Nephron (organoid): Measurements from ENCODE around the gene VAC14.

Experiments used
- H3K27ac Mint-ChIP-seq, 3 experiments: 2 replicates each; pipeline ENCODE4 v1.8.0; 2020; ENCODE audit warnings: mixed read lengths in 3 of 3, mild to moderate bottlenecking in 2 of 3, moderate library complexity in 1 of 3
- H3K27me3 Mint-ChIP-seq: 2 replicates; pipeline ENCODE4 v1.8.0; 2021; ENCODE audit warnings: low read depth, mild to moderate bottlenecking, moderate library complexity, mixed read lengths
- H3K36me3 Mint-ChIP-seq: 2 replicates; pipeline ENCODE4 v1.8.0; 2020; ENCODE audit warnings: low read depth, mixed read lengths
- H3K4me1 Mint-ChIP-seq: 2 replicates; pipeline ENCODE4 v1.8.0; 2020; ENCODE audit warnings: mixed read lengths
- H3K4me3 Mint-ChIP-seq, 3 experiments: 2 replicates each; pipeline ENCODE4 v1.8.0; 2020; ENCODE audit warnings: mild to moderate bottlenecking in 3 of 3, mixed read lengths in 3 of 3, moderate library complexity in 2 of 3
- H3K9me3 Mint-ChIP-seq: 2 replicates; pipeline ENCODE4 v1.8.0; 2020; ENCODE audit warnings: mixed read lengths
- CTCF ChIP-seq, 3 experiments: fragments of 200-600 bp; sonication (generic); IDR thresholded peaks; one replicate each; pipeline ENCODE4 v1.5.0; 2021; ENCODE audit warnings: antibody characterized with exemption in 3 of 3; ENCODE audit not compliant: unreplicated experiment in 3 of 3

VAC14 gene

GRCh38 chr16:70737377-70738082, 63.4 kb downstream of the VAC14 start:
- no peak for TF ChIP-seq CTCF (IDR thresholded peaks at IDR 0.05; ENCODE audit: unreplicated experiment in 3 of 3)
- H3K27ac Mint-ChIP-seq, result peak overlapping the region; percentile 86 to 99 (median 92)
- H3K36me3 Mint-ChIP-seq, result peaks cover 5% of the 10 kb centered on the region
- H3K9me3 Mint-ChIP-seq, result no peaks in the 10 kb centered on the region
- peaks cover 79% of the 10 kb centered on the region for H3K4me1 Mint-ChIP-seq
- H3K4me3 Mint-ChIP-seq, result peak overlapping the region in 2 of 3 experiments; percentile 26 to 53
- H3K27me3 Mint-ChIP-seq, result peaks cover under 1% of the 10 kb centered on the region

- H3K36me3 Mint-ChIP-seq, result peaks cover 7% of the 10 kb centered on the region
- peaks cover 84% of the 10 kb centered on the region for H3K4me1 Mint-ChIP-seq
- peak overlapping the region; percentile 86 to 99 (median 97) for H3K27ac Mint-ChIP-seq
- H3K27me3 Mint-ChIP-seq, result peaks cover 4% of the 10 kb centered on the region
- no peak for TF ChIP-seq CTCF (IDR thresholded peaks at IDR 0.05; ENCODE audit: unreplicated experiment in 3 of 3)
- H3K9me3 Mint-ChIP-seq, result no peaks in the 10 kb centered on the region
- peak overlapping the region in 1 of 3 experiments; percentile 13 for H3K4me3 Mint-ChIP-seq
Measured at GRCh38 chr16:70736465-70737376, 64.2 kb downstream of the VAC14 start.

- peaks cover 4% of the 10 kb centered on the region for H3K27me3 Mint-ChIP-seq
Measured at GRCh38 chr16:70735141-70735979, 65.6 kb downstream of the VAC14 start.

GRCh38 chr16:70734522-70735095, 66.3 kb downstream of the VAC14 start:
- Mint-ChIP-seq H3K36me3 (peaks cover 23% of the 10 kb centered on the region), H3K27ac (peak overlapping the region; percentile 78 to 99 (median 97)), H3K4me3 (peak overlapping the region in 1 of 3 experiments; percentile 76), H3K9me3 (no peaks in the 10 kb centered on the region), H3K27me3 (peaks cover 4% of the 10 kb centered on the region), H3K4me1 (peaks cover 86% of the 10 kb centered on the region)
- TF ChIP-seq CTCF (IDR thresholded peaks at IDR 0.05; ENCODE audit: unreplicated experiment in 3 of 3), result no peak

More at GRCh38 chr16:70735141-70735979, 65.6 kb downstream of the VAC14 start:
- TF ChIP-seq CTCF (IDR thresholded peaks at IDR 0.05; ENCODE audit: unreplicated experiment in 3 of 3), result no peak
- H3K4me1 Mint-ChIP-seq, result peaks cover 81% of the 10 kb centered on the region
- no peaks in the 10 kb centered on the region for H3K9me3 Mint-ChIP-seq
- H3K36me3 Mint-ChIP-seq, result peaks cover 16% of the 10 kb centered on the region
- peak overlapping the region; percentile 78 to 99 (median 97) for H3K27ac Mint-ChIP-seq
- H3K4me3 Mint-ChIP-seq, result peak overlapping the region in 2 of 3 experiments; percentile 47 to 79

GRCh38 chr16:70730944-70731343, 70.0 kb downstream of the VAC14 start:
- Mint-ChIP-seq H3K4me1 (peaks cover 77% of the 10 kb centered on the region), H3K9me3 (no peaks in the 10 kb centered on the region), H3K36me3 (peaks cover 32% of the 10 kb centered on the region), H3K4me3 (peak overlapping the region in 1 of 3 experiments; percentile 23), H3K27ac (peak overlapping the region; percentile 12 to 86 (median 85)), H3K27me3 (peaks cover 4% of the 10 kb centered on the region)
- no peak for TF ChIP-seq CTCF (IDR thresholded peaks at IDR 0.05; ENCODE audit: unreplicated experiment in 3 of 3)
